K562 treated with DMSO at 1 percent for 48 hours (cell line): Measurements from ENCODE around the gene PDZK1IP1. TPM values are rescaled to one million over a fixed set of nuclear protein-coding genes. Genes with fewer than 3 reads are reported as not detected.

Experiments
- total RNA-seq: library from RNA; unstranded; fragments of 300-600 nt; gene quantifications from 2 replicates; pipeline ENCODE4 v1.2.3, GENCODE V29; 2022; ENCODE audit warnings: low replicate concordance; ENCODE audit errors: extremely low read depth

PDZK1IP1 gene, protein sequence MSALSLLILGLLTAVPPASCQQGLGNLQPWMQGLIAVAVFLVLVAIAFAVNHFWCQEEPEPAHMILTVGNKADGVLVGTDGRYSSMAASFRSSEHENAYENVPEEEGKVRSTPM
- total RNA-seq = not detected in 2 replicates

GRCh38 chr1:47189844-47190508 lies at the start of gene PDZK1IP1:
Gene PDZK1IP1 (minus strand): TSS chr1:47190036. CDS start chr1:47189932, 104 bp downstream.

GRCh38 chr1:47232187-47232874 lies 42.5 kb upstream of the PDZK1IP1 start, which contains the start of gene TAL1:
Gene TAL1 (minus strand): TSS chr1:47232225. CDS start chr1:47225888, 6,337 bp downstream.

GRCh38 chr1:47137198-47137597 lies 52.6 kb downstream of the PDZK1IP1 start, which contains the start of gene CYP4A22:
Gene CYP4A22 (plus strand): TSS chr1:47137441. CDS start chr1:47137486, 45 bp downstream.

Other genes with a start within 250 kb of the PDZK1IP1 start
- gene CYP4A11, start 248.6 kb downstream of the PDZK1IP1 start, total RNA-seq = not detected in 2 replicates
- not detected in 2 replicates for gene CYP4X1, start 166.4 kb downstream of the PDZK1IP1 start, total RNA-seq
- gene CYP4Z1, start 122.8 kb downstream of the PDZK1IP1 start, total RNA-seq = not detected in 2 replicates
- gene CYP4A22, start 52.6 kb downstream of the PDZK1IP1 start, total RNA-seq = not detected in 2 replicates
- not detected in 2 replicates for gene TAL1, start 42.2 kb upstream of the PDZK1IP1 start, total RNA-seq
- gene STIL, start 124.1 kb upstream of the PDZK1IP1 start, total RNA-seq = not detected in 2 replicates
- not detected in 2 replicates for gene CMPK1, start 143.8 kb upstream of the PDZK1IP1 start, total RNA-seq
- not detected in 2 replicates for gene FOXE3, start 226.2 kb upstream of the PDZK1IP1 start, total RNA-seq
- not detected in 2 replicates for gene FOXD2, start 248.0 kb upstream of the PDZK1IP1 start, total RNA-seq